Chondrocyte (in vitro differentiated cells): ENCODE results near the gene FCHSD1. TPM values are rescaled to one million over a fixed set of nuclear protein-coding genes. Genes with fewer than 3 reads are reported as not detected.

Source experiments
- DNase-seq: peaks from one replicate; pipeline ENCODE4 v3.0.0; 2021; ENCODE audit warnings: mixed read lengths, low spot score
- H3K27ac Mint-ChIP-seq: one replicate; pipeline ENCODE4 v1.8.0; 2021; ENCODE audit warnings: mild to moderate bottlenecking, moderate library complexity, mixed read lengths; ENCODE audit not compliant: unreplicated experiment
- H3K27me3 Mint-ChIP-seq: 2 replicates; pipeline ENCODE4 v1.8.0; 2021; ENCODE audit warnings: low read depth, mixed read lengths
- H3K36me3 Mint-ChIP-seq: 2 replicates; pipeline ENCODE4 v1.8.0; 2021; ENCODE audit warnings: low read depth, mixed read lengths
- H3K4me1 Mint-ChIP-seq: 2 replicates; pipeline ENCODE4 v1.8.0; 2021; ENCODE audit warnings: low read depth, mild to moderate bottlenecking, mixed read lengths
- H3K4me3 Mint-ChIP-seq: one replicate; pipeline ENCODE4 v1.8.0; 2021; ENCODE audit warnings: mild to moderate bottlenecking, moderate library complexity, mixed read lengths; ENCODE audit not compliant: unreplicated experiment
- H3K9me3 Mint-ChIP-seq: 2 replicates; pipeline ENCODE4 v1.8.0; 2021; ENCODE audit warnings: low read depth, mixed read lengths
- total RNA-seq: library from RNA; stranded (reverse); gene quantifications from 3 replicates; pipeline ENCODE4 v1.2.1, GENCODE V29; 2021
- TF ChIP-seq, protein P1 (sequence below): fragments of 200-600 bp; sonication (generic); IDR thresholded peaks from 2 replicates; pipeline ENCODE4 v1.5.0; 2021; ENCODE audit warnings: antibody characterized with exemption, mild to moderate bottlenecking, moderate library complexity

The FCHSD1 gene
- total RNA-seq, 1 donor from 2014 or later: 29.8 TPM

DNA sequence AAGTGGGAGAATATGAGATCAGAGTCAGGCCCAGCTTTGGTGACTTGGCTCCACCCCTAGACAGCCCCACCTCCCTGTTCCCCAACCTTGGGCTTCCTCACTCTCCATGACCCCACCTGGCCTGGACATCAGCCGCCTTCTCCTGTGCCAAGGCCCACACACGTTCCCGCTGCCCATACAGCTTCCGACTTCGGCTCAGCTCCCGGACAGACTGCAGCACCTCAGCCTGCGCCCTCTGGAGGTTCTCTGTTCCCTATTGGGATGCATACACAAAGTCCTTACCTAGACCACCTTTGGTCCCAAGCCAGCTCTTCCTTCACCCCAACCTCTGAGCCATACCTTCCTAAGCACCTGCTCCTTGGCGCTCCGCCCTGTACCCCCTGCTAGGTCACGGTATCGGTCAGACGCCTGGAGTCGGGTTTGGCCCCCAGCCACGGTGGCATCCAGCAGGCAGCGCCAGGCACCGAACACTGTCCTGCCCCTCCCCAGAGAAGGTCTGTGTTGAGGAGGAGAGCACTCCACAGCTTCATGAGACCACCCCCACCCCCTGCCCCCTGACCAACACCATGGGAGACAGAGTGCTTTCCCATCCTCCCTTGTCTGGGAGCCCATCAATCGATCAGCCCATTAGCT is 2.0 kb downstream of the FCHSD1 start:
- no peaks in the 10 kb centered on the region for H3K9me3 Mint-ChIP-seq
- no peak overlapping the region for H3K4me3 Mint-ChIP-seq
- H3K27ac Mint-ChIP-seq: no peak overlapping the region
- TF ChIP-seq, protein P1, sequence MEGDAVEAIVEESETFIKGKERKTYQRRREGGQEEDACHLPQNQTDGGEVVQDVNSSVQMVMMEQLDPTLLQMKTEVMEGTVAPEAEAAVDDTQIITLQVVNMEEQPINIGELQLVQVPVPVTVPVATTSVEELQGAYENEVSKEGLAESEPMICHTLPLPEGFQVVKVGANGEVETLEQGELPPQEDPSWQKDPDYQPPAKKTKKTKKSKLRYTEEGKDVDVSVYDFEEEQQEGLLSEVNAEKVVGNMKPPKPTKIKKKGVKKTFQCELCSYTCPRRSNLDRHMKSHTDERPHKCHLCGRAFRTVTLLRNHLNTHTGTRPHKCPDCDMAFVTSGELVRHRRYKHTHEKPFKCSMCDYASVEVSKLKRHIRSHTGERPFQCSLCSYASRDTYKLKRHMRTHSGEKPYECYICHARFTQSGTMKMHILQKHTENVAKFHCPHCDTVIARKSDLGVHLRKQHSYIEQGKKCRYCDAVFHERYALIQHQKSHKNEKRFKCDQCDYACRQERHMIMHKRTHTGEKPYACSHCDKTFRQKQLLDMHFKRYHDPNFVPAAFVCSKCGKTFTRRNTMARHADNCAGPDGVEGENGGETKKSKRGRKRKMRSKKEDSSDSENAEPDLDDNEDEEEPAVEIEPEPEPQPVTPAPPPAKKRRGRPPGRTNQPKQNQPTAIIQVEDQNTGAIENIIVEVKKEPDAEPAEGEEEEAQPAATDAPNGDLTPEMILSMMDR: no peak
- H3K27me3 Mint-ChIP-seq: no peaks in the 10 kb centered on the region
- DNase-seq: no peak
- H3K4me1 Mint-ChIP-seq: peaks cover 18% of the 10 kb centered on the region
- peaks cover 8% of the 10 kb centered on the region for H3K36me3 Mint-ChIP-seq

GRCh38 chr5:141647851-141648250 is 3.4 kb downstream of the FCHSD1 start:
- Mint-ChIP-seq H3K4me3 (no peak overlapping the region), H3K27ac (no peak overlapping the region), H3K4me1 (peaks cover 15% of the 10 kb centered on the region), H3K27me3 (no peaks in the 10 kb centered on the region), H3K36me3 (peaks cover 8% of the 10 kb centered on the region), H3K9me3 (no peaks in the 10 kb centered on the region)
- no peak for DNase-seq
- TF ChIP-seq, protein P1: no peak

DNA sequence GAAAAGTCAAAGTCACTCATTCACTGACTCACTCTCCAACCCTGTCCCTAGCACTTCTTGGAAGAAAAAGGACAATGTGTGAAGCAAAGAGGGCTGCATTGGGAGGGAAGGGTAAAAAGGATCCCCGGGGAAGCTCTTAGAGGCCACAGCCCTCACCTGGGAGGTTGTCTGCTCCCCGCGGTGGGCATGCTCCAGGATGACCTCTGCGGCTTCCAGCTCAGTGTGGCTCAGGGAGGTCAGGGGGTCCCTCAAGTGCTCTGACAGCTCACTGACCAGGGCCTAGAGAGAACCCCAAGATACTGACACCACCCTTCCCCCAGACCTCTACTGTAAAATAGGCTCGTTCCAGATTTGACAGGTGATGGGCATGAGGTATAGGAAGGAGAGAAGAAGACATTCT is 4.0 kb downstream of the FCHSD1 start:
- no peak for DNase-seq
- no peaks in the 10 kb centered on the region for H3K27me3 Mint-ChIP-seq
- peaks cover 15% of the 10 kb centered on the region for H3K4me1 Mint-ChIP-seq
- H3K4me3 Mint-ChIP-seq: no peak overlapping the region
- no peaks in the 10 kb centered on the region for H3K9me3 Mint-ChIP-seq
- H3K36me3 Mint-ChIP-seq: peaks cover 8% of the 10 kb centered on the region
- TF ChIP-seq, protein P1: no peak
- no peak overlapping the region for H3K27ac Mint-ChIP-seq

- TF ChIP-seq, protein P1: no peak
- H3K4me3 Mint-ChIP-seq: no peak overlapping the region
- peaks cover 9% of the 10 kb centered on the region for H3K36me3 Mint-ChIP-seq
- H3K4me1 Mint-ChIP-seq: peaks cover 12% of the 10 kb centered on the region
- H3K9me3 Mint-ChIP-seq: no peaks in the 10 kb centered on the region
- H3K27me3 Mint-ChIP-seq: no peaks in the 10 kb centered on the region
- no peak overlapping the region for H3K27ac Mint-ChIP-seq
- DNase-seq: no peak
Measured at GRCh38 chr5:141646026-141646425, 5.2 kb downstream of the FCHSD1 start.

- no peak overlapping the region for H3K4me3 Mint-ChIP-seq
- DNase-seq: no peak
Measured at GRCh38 chr5:141641634-141642267, 9.5 kb downstream of the FCHSD1 start.

More at GRCh38 chr5:141641634-141642267, 9.5 kb downstream of the FCHSD1 start:
- Mint-ChIP-seq H3K36me3 (peaks cover 6% of the 10 kb centered on the region), H3K9me3 (no peaks in the 10 kb centered on the region), H3K27me3 (no peaks in the 10 kb centered on the region), H3K4me1 (peaks cover 4% of the 10 kb centered on the region), H3K27ac (no peak overlapping the region)
- TF ChIP-seq, protein P1: peak; percentile 59
